NCI-H526 (cell line): ENCODE data around the gene FAM72D.
"Not testable (repeated sequence)": the region's sequence is repeated elsewhere in the genome, so short reads cannot be mapped to it uniquely, and the experiment has no call there.

ENCODE experiments used
- DNase-seq, 2 experiments: peaks; one replicate each; lab custom pipeline; 2025; lab: John Stamatoyannopoulos, UW

FAM72D gene

DNA sequence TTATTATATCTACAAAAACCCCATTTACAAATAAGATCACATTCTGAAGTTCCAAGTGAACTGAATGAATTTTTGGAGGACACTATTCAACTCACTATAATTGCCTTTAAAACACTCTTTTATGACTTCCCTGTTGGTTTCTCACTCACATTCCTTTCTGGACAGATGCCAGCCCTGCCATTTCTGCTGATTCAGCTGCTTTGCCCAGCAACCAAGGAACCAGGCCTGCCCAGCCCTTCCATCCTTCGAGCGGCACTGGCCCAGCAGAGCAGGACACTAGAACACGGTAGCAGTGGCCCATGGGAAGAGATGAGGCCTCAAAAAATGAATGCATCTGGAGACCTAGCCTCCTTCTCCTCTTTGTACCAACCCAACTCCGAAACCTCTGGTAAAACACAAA lies 50.5 kb downstream of the FAM72D start:
- DNase-seq, result not testable (repeated sequence)

DNA sequence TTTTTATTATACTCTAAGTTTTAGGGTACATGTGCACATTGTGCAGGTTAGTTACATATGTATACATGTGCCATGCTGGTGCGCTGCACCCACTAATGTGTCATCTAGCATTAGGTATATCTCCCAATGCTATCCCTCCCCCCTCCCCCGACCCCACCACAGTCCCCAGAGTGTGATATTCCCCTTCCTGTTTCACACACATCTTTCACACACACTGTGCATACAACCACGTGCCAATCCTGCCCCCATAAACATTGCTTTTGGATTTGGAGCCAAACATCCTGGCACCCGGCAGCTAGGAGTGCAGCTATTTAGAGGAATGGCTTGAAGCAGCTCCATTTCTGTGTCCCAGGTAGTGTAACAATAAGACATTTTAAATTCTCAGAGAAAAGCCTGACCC lies 51.4 kb downstream of the FAM72D start:
- DNase-seq, result not testable (repeated sequence)

DNA sequence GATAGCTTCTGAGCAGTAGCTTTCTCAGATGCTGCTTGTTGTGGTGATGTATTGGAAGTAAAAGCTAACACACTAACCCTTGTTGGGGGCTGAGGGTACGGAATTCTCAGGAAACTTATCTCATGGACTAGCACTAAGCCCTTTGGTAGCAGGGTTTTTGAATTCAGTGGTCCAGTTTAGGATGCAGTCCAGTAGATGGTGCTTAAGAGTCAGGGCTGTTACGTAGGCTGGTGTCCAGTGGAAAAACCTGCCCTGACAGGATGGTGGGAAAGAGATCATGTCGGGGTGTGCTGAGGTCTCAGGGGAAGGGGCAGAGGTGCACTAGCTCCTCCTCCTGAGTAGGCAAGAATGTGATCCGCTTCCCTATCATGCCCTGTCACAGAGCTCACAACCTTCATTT lies 59.6 kb downstream of the FAM72D start:
- not testable (repeated sequence) for DNase-seq

DNA sequence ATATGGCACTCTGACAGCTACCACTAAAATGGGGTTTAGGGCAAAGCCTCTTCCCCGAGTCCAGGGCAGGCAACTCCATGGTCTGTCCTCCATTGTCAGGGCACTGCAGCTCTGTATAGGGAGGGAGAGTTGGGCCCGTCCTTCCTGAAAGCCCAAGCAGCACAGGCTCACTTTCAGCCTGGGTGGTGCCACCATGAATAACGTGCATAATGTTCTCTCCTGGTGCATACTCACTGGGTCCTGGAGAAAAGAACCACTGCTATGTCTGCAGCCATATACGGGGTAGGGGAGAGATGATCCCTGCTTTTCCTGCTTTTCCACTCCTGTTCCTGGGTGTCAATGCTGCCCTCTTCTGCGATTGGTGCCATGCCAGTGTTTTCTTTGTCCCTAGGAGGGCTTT lies 60.1 kb downstream of the FAM72D start:
- DNase-seq, result not testable (repeated sequence)

DNA sequence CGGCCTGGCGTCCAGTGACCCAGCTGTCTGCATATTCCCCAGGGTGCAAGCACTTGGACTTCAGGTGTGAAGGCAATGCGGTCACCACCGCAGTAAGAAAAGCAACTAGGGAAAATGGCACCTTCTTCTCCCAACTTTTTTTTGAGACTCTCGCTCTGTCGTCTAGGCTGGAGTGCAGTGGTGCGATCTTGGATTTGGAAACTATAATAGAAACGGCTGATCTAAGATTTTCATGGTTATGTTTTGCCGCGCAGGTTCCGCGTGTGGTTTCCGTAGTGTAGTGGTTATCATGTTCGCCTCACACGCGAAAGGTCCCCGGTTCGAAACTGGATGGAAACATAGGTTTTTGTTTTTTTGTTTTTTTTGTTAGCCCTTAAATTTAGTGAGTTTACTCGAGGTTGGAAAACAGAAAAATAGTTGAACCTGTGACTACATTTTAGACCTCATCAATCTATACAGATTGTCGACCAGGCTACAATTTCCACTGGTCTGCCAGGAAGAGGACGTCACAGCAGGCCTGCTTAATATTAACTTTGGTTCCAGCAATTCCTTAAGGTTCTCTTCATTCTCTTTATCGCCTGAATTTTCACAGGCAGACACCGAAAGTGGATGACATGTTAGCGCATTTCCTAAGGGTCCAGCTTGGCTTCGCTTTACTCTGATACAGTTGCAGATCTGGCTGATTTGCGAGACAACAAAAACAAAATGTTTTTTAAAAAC lies 61.3 kb downstream of the FAM72D start:
- DNase-seq, result not testable (repeated sequence)

DNA sequence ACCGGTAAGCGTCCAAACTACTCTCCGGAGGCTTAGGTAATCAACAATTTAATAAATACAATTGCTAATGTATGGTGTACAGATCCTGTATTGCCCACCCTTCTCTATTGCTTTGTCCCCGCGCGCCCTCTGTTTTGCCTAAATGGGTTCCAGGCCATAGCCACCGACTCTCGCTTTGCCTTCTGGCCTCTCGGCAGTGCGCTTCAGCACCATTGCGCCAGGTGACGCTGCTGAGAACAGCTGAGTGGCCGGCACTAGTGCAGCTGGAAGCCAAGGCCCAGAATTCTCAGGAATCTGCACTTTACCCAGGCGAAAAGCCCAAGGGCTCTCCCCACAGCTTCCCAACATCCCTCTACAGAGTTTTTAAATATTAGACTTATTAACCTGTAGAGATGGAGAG lies 61.9 kb downstream of the FAM72D start:
- not testable (repeated sequence) for DNase-seq

DNA sequence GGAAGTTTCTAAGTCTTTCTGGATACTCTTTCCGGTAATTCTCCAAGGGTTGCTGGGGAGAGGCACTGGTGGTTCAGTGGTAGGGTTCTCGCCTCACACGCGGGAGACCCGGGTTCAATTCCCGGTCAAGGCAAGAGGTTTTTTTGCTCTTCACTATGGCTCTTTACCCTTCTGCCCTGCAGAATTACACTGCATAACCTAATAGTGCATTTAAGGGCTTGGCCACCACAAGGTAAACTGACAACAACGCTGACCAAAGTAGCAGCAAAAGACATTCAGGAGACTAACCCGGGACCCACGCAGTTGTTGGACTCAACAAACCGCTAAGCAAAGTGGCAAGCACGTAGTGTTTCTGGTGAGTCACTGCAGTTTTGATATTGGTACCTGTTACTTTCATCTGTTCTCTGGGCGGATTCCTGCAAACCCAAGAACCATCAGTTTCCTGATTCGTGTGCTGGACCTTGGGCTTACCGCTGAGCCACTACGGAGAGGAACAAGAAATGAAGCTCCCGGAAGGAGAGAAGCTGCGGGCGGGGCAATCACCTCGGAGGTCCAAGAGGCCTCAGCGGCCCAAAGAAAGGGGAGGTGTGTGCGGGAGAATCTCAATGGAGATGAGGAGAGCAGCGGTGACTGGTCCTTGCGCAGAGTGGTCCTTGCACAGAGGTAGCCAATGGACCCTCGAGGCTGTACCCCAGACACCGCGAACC lies 65.4 kb downstream of the FAM72D start:
- DNase-seq, result not testable (repeated sequence)
